NOMO-1 (cell line): ENCODE data around the gene POLR1A.

Experiments
- DNase-seq, 2 experiments: peaks; one replicate each; lab custom pipeline; 2025; ENCODE audit not compliant: unreplicated experiment in 2 of 2; lab: John Stamatoyannopoulos, UW

POLR1A gene

GRCh38 chr2:86025229-86025820 is 80.4 kb downstream of the POLR1A start:
- no peak for DNase-seq

DNA sequence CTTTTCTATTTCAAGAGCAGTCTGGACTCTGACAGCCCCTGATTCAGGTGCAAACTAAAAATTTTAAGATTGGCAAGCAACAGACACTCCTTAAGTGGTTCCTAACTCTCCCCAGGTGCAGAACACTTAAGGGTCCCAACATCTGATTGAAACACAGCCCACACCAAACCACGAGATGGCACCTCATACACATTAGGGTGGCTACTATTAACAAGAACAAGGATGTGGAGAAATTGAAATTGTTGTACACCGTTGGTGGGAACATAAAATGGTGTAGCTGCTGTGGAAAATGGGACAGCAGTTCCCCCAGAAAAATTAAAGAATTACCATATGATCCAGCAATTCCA is 82.3 kb downstream of the POLR1A start:
- no peak for DNase-seq

GRCh38 chr2:86022661-86023365 is 82.9 kb downstream of the POLR1A start:
- DNase-seq = no peak

DNA sequence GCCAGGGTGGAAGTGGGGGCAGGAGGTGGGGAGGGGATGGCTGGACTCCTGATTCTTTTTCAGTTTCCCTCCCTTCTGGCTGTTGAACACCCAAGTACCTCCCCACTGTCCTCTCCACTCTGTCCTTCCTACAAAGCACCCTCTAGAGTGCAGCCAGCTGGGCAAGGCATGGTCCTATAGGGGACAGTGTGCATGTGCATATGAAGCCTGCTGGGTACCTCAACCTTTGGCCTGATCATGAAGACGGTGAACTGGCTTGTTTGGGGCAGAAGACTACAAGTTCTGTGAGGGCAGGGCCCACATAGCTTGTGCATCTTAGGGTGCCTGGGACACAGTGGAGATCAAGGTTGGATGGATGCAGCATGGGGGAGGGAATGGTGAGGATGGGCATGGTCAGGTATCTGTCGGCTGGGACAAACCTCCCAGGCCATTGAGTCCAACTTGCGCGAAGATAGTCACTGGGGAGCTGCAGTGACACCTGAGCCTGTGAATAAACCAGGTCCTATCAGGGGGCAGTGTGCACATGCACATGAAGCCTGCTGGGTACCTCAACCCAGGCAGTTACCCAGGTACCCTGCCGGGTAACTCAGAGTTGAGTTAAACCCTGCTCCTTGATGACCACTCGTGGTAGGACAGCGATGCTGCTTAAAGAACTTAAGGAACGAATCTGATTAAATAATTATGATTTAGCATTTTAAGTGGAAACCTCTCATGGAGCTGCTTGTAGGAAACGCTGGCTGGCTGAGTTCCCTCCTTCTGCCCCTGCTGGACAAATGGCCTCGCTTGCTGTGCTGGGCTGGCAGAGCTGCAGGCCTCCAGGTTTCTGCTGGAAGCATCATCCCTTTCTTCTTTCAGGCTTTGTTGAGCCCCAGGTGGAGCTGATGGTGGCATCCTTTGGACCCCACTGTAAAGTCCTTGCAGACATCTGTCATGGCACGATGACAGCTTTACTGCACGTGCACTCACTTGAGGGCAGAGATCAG is 84.0 kb downstream of the POLR1A start:
- DNase-seq = no peak

DNA sequence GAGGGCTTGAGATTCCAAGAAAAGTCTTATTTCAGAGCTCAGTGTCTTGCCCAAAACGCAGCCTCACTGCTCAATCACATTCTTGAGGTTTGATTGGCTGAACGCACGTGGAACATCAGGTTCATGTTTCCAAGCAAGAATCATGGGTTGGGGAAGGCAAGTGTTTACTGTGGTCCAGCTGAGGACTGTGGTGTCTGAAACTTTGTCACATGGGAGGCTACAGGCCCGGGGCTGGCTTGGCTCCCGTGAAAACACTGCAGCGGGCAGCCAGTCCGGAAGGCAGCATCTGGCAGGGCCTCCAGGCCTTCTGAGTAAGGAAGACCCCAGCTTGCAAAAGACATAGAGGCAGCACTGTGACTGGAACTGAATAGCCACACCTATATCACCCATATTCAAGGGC is 84.7 kb downstream of the POLR1A start:
- DNase-seq = no peak

GRCh38 chr2:86019121-86019520 is 86.6 kb downstream of the POLR1A start:
- no peak for DNase-seq

- no peak for DNase-seq
Measured at GRCh38 chr2:86017901-86018896, 87.5 kb downstream of the POLR1A start.

- no peak for DNase-seq
Measured at GRCh38 chr2:86016581-86016980, 89.1 kb downstream of the POLR1A start.

- no peak for DNase-seq
Measured at GRCh38 chr2:86015699-86016098, 90.0 kb downstream of the POLR1A start.

- DNase-seq = no peak
Measured at GRCh38 chr2:86015006-86015405, 90.7 kb downstream of the POLR1A start.

DNA sequence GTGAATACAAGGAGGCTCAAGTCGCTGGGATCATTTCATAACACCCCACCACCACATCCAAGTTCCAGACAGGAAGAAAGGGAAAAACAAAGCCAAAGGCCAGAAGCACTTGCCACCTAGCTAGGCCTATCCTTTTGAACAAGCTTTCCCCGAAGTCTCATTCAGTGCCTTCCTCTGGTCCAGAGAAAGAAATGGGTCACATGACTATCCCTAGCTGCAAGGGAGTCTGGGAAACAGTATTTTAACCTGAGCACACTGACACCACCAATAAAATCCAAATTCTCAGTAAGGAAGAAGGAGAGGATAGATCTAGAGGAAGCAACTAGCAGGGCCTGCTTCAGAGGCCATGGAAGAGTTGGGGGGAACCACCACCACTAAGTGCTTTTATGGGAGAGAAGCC is 91.2 kb downstream of the POLR1A start:
- DNase-seq = no peak

- no peak for DNase-seq
Measured at GRCh38 chr2:86012007-86012712, 93.5 kb downstream of the POLR1A start.

DNA sequence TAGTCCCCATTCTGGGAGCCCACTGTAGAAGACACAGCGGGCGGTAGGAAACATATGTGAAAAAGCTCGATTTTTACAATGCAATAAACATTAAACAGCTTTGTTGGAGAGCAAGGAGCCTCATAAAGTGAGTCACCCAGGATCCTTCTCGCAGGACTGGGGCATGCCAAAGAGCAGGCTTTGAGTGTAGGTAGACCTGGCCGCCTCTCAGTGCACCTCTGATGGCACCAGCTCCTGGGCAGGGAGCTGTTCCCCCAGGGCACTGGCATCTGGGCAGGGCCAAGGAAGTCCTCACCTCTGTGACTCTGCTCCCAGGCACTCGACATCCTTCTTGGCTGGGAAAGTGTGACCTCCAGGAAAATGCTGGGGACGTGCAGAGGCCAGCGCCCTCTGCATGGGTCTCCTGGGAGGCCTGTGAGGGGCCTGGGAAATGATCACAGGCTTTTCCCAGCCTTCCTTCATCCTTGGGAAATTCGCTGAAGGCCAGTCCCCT is 94.2 kb downstream of the POLR1A start:
- DNase-seq = no peak

DNA sequence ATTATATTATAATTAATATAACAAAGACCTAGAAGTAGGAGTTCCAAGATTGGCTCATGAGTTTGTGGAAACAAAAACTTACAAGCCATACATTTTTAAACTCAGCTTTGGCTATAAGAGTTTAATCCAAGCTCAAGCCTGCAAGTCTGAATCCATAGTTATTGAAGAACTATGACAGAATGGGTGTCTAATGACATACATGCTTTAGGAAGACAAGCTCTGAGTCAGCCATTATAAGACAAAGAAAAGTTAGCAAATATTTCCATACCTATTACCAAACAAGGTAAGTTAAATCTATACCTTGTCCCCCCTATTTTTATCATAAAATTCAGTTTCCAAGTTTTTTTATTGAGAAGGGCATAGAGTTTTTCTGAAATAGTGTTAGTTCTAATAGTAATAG is 95.6 kb downstream of the POLR1A start:
- no peak for DNase-seq

- DNase-seq = no peak
Measured at GRCh38 chr2:86006524-86006923, 99.2 kb downstream of the POLR1A start.

- DNase-seq = peak in 1 of 2 experiments; percentile 10
Measured at GRCh38 chr2:86003967-86004366, 101.7 kb downstream of the POLR1A start.

DNA sequence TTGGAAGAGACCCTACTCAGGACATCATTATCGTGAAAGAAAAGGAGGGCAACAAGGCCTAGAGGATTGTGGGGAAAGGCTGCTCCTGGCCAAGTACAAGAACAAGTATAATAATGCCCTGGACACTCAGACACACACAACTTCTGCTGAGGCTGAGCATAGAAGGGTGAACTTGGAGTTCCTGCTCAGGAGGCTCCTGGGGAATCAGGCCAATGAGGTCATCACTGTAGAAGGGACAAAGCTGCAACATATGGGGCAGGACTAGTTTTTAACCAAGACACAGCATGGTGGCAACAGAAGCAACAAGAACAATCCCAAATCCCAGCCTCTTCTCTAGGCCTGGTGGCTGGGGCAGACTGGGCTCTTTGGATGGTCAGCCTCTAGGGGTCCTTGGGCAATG is 102.6 kb downstream of the POLR1A start:
- DNase-seq = no peak

- DNase-seq = no peak
Measured at GRCh38 chr2:86002375-86002774, 103.3 kb downstream of the POLR1A start.

DNA sequence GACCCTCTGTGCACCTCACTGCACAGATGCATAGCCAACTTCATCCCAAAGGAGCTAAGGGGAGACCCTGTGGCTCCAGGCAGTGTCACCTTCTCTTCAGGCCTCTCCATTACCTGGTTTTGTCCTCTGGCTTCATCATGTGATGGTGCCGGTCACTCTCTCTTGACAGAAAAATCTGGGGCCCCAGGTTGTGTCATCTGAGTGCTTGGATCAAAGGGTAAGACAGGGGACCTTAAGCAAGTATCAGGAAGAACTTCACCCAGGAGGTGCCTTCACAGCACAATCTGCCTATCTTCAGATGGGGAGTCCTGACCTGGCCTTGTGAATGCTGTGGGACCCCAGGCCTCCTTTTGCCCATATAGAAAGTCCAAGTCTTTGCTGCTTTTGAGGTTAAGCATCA is 104.4 kb downstream of the POLR1A start:
- no peak for DNase-seq

GRCh38 chr2:86000938-86001312 is 104.8 kb downstream of the POLR1A start:
- no peak for DNase-seq
